Measurements from ENCODE around the gene GAST.

GAST gene

GRCh38 chr17:41689497-41690299, 22.4 kb upstream of the GAST start:
- DNase-seq (ENCODE audit: low read depth, low spot score): peak; percentile 76
- peak overlapping the region; percentile 98 for H3K4me3 ChIP-seq (ENCODE audit: low read depth, low read length)
- peak; percentile 67 for TF ChIP-seq CTCF (IDR thresholded peaks at IDR 0.05; ENCODE audit: low read depth, low read length)
- in situ Hi-C loops (cut with HindIII; ENCODE audit: low sequenced_read_pairs): no loop called here

DNA sequence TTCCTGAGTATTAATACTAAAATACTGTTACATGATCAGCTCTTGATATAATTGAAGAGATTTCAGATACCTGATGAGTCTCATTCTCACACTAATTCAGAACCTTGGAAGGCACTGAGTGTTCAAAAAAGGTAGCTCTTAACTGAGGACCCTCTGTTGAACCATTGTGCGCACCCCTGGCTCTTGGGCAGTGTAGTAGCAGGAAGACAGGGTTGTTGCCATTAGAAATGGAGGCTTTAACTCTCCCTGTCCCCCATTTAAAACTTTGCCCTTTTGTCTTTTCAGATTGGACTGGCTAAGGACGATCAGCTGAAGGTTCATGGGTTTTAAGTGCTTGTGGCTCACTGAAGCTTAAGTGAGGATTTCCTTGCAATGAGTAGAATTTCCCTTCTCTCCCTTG, 21.6 kb upstream of the GAST start:
- no peak for DNase-seq (ENCODE audit: low read depth, low spot score)
- peak overlapping the region; percentile 98 for H3K4me3 ChIP-seq (ENCODE audit: low read depth, low read length)
- in situ Hi-C loops (cut with HindIII; ENCODE audit: low sequenced_read_pairs): no loop called here
- no peak for TF ChIP-seq CTCF (IDR thresholded peaks at IDR 0.05; ENCODE audit: low read depth, low read length)

- peak overlapping the region; percentile 98 for H3K4me3 ChIP-seq (ENCODE audit: low read depth, low read length)
- no peak for DNase-seq (ENCODE audit: low read depth, low spot score)
- TF ChIP-seq CTCF (IDR thresholded peaks at IDR 0.05; ENCODE audit: low read depth, low read length): no peak
- in situ Hi-C loops (cut with HindIII; ENCODE audit: low sequenced_read_pairs): no loop called here
Observed at GRCh38 chr17:41691031-41691777, 20.9 kb upstream of the GAST start.

GRCh38 chr17:41692722-41693521, 19.2 kb upstream of the GAST start:
- no peak for DNase-seq (ENCODE audit: low read depth, low spot score)
- no peak for TF ChIP-seq CTCF (IDR thresholded peaks at IDR 0.05; ENCODE audit: low read depth, low read length)
- in situ Hi-C loops (cut with HindIII; ENCODE audit: low sequenced_read_pairs): no loop called here
- H3K4me3 ChIP-seq (ENCODE audit: low read depth, low read length): no peak overlapping the region

DNA sequence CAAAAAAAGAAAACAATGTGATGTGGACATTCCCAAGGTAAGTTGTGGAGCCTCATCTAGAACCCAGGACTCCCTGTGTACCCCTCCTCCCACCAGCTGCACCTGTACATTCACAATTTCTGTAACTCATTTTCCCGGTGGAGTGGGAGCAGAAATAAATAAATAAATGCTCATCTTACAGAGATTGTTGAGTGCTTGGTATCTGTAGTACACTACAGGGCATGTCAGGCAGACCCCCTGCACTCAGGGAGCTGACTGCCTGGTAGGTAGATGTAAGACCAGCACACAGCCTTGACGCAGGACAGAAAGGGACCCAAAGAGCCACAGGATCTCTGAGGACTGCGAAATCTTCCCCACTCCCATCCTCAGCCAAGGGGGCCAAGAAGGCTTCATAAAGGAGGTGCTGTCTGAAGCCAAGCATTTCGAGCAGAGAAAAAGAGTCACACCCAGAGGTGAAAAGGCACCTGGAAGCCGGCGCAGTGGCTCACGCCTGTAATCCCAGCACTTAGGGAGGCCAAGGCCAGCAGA, 16.9 kb upstream of the GAST start:
- no peak overlapping the region for H3K4me3 ChIP-seq (ENCODE audit: low read depth, low read length)
- in situ Hi-C loops (cut with HindIII; ENCODE audit: low sequenced_read_pairs): no loop called here
- DNase-seq (ENCODE audit: low read depth, low spot score): no peak
- no peak for TF ChIP-seq CTCF (IDR thresholded peaks at IDR 0.05; ENCODE audit: low read depth, low read length)
